GM12872 (cell line): ENCODE measurements around the gene CYBC1.

Experiments
- CTCF ChIP-seq: IDR thresholded peaks from 3 replicates; pipeline ENCODE4 v1.5.1; 2011; ENCODE audit warnings: low read depth, mild to moderate bottlenecking, low read length, moderate library complexity; ENCODE audit not compliant: insufficient read depth

Gene CYBC1

GRCh38 chr17:82412535-82413520, 37.7 kb downstream of the CYBC1 start:
- TF ChIP-seq CTCF: no peak

GRCh38 chr17:82411396-82412053, 39.0 kb downstream of the CYBC1 start:
- TF ChIP-seq CTCF: no peak

GRCh38 chr17:82410014-82410716, 40.4 kb downstream of the CYBC1 start:
- no peak for TF ChIP-seq CTCF

- TF ChIP-seq CTCF: no peak
Measured at GRCh38 chr17:82408938-82409318, 41.6 kb downstream of the CYBC1 start.

GRCh38 chr17:82408288-82408937, 42.1 kb downstream of the CYBC1 start:
- no peak for TF ChIP-seq CTCF

- no peak for TF ChIP-seq CTCF
Measured at GRCh38 chr17:82407255-82407654, 43.3 kb downstream of the CYBC1 start.
